SK-N-MC (cell line): ENCODE measurements around the gene DHX32.
"Not testable (repeated sequence)": the region's sequence is repeated elsewhere in the genome, so short reads cannot be mapped to it uniquely, and the experiment has no call there.

ENCODE experiments used
- DNase-seq: peaks from one replicate; pipeline ENCODE4 v3.0.0-alpha.2; 2011; ENCODE audit warnings: low read depth, low spot score
- H3K27ac ChIP-seq: fragments of 200-600 bp; sonication (generic); 2 replicates; pipeline ENCODE4 v1.5.1; 2016; ENCODE audit warnings: mixed run types
- H3K36me3 ChIP-seq: fragments of 200-600 bp; sonication (generic); 2 replicates; pipeline ENCODE4 v1.6.1; 2017; ENCODE audit warnings: antibody characterized with exemption, low read length, mixed read lengths; ENCODE audit not compliant: insufficient read depth
- H3K4me3 ChIP-seq: fragments of 200-600 bp; sonication (generic); 2 replicates; pipeline ENCODE4 v1.5.1; 2016
- H3K9ac ChIP-seq: fragments of 200-600 bp; sonication (generic); 2 replicates; pipeline ENCODE4 v1.8.0; 2017; ENCODE audit warnings: mixed run types, mixed read lengths; ENCODE audit not compliant: insufficient read length
- H3K9me3 ChIP-seq: fragments of 200-600 bp; sonication (generic); 2 replicates; pipeline ENCODE4 v1.6.1; 2017; ENCODE audit warnings: low read depth, mild to moderate bottlenecking, antibody characterized with exemption, low read length, moderate library complexity, mixed read lengths
- EZH2 ChIP-seq: fragments of 200-600 bp; sonication (generic); IDR thresholded peaks from one replicate; pipeline ENCODE4 v1.6.1; 2017; ENCODE audit warnings: antibody characterized with exemption
- FOXP2 ChIP-seq: optimal IDR thresholded peaks from 2 replicates; pipeline ENCODE3; 2011; ENCODE audit warnings: mild to moderate bottlenecking, moderate library complexity; ENCODE audit not compliant: insufficient read depth; ENCODE audit errors: extremely low read length, control extremely low read depth
- POLR2AphosphoS5 ChIP-seq: IDR thresholded peaks from 2 replicates; pipeline ENCODE4 v1.6.1; 2012; ENCODE audit warnings: mild to moderate bottlenecking, low read depth, low read length, borderline replicate concordance

The DHX32 gene

GRCh38 chr10:125895130-125896087, 14.3 kb upstream of the DHX32 start:
- not testable (repeated sequence) for H3K9me3 ChIP-seq, DNase-seq, H3K36me3 ChIP-seq, H3K27ac ChIP-seq
- H3K9ac ChIP-seq, result peak overlapping the region; percentile 62
- H3K4me3 ChIP-seq, result peak overlapping the region; percentile 74

DNA sequence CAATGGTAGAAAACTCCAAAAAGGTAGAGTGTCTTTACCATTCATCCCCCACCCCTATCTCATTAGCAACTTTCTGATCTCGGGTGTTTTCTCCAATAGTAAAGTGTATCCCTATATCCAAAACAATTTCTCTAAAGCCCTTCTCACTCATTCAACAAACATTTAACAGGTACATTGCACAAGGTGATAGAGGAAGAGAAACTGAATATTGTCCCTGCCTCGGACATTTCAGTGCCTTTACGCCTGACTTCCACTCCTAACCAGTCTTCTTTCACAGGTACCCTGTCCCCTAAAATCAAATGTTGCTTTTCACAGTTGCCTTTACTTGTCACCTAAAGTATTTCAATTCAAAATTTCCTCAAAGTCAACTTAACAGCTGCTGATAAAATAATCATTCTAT, 13.1 kb upstream of the DHX32 start:
- H3K27ac ChIP-seq, DNase-seq, H3K9ac ChIP-seq, H3K4me3 ChIP-seq, H3K36me3 ChIP-seq, H3K9me3 ChIP-seq: not testable (repeated sequence)

GRCh38 chr10:125892402-125892801, 11.3 kb upstream of the DHX32 start:
- H3K9me3 ChIP-seq, DNase-seq, H3K4me3 ChIP-seq, H3K27ac ChIP-seq, H3K36me3 ChIP-seq, H3K9ac ChIP-seq: not testable (repeated sequence)

GRCh38 chr10:125889441-125889840, 8.3 kb upstream of the DHX32 start:
- H3K36me3 ChIP-seq, H3K4me3 ChIP-seq, DNase-seq, H3K27ac ChIP-seq, H3K9me3 ChIP-seq, H3K9ac ChIP-seq: not testable (repeated sequence)

- no peak overlapping the region for H3K4me3 ChIP-seq
- H3K36me3 ChIP-seq, result no peaks in the 10 kb centered on the region
- no peak for DNase-seq
- no peaks in the 10 kb centered on the region for H3K9me3 ChIP-seq
- TF ChIP-seq POLR2AphosphoS5 (no peak), EZH2 (no peak), FOXP2 (no peak)
- no peak overlapping the region for H3K9ac ChIP-seq
- H3K27ac ChIP-seq, result no peak overlapping the region
These were observed 5.9 kb upstream of the DHX32 start for GRCh38 chr10:125886914-125887512.

GRCh38 chr10:125883211-125883610, 2.1 kb upstream of the DHX32 start:
- Histone ChIP-seq H3K27ac (no peak overlapping the region), H3K4me3 (no peak overlapping the region)
- no peak for DNase-seq

GRCh38 chr10:125882596-125882995, 1.5 kb upstream of the DHX32 start:
- TF ChIP-seq FOXP2 (no peak), POLR2AphosphoS5 (no peak), EZH2 (no peak)

More at GRCh38 chr10:125883211-125883610, 2.1 kb upstream of the DHX32 start:
- no peaks in the 10 kb centered on the region for H3K9me3 ChIP-seq
- H3K9ac ChIP-seq, result no peak overlapping the region
- no peaks in the 10 kb centered on the region for H3K36me3 ChIP-seq
- TF ChIP-seq FOXP2, result no peak
- TF ChIP-seq POLR2AphosphoS5, result no peak
- no peak for TF ChIP-seq EZH2

DNA sequence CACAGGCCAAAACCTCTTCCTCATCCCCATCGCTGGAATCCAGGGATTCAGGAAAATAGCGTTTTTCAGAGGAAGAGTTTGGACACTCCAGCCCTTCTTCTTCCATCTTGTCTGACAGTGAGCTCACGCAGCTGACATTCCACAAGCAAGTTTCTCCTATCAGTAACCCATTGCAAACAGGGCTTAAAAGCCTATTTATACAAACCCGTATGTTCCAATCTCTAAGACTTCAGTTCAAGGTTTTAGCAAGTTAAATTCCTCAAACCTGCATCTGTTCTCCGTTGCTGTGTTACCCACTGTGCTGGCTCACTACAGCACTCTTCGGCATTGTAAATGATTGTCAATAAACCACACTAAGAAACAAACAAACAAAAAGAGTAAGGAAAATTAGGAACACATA, 373 bp downstream of the DHX32 start:
- H3K9ac ChIP-seq, result no peak overlapping the region
- no peak for DNase-seq
- no peak overlapping the region for H3K27ac ChIP-seq
- TF ChIP-seq EZH2, result no peak
- no peak for TF ChIP-seq POLR2AphosphoS5
- no peak for TF ChIP-seq FOXP2
- no peaks in the 10 kb centered on the region for H3K36me3 ChIP-seq
- no peaks in the 10 kb centered on the region for H3K9me3 ChIP-seq
- no peak overlapping the region for H3K4me3 ChIP-seq

More at GRCh38 chr10:125882596-125882995, 1.5 kb upstream of the DHX32 start:
- no peaks in the 10 kb centered on the region for H3K9me3 ChIP-seq
- no peak overlapping the region for H3K27ac ChIP-seq
- no peak for DNase-seq
- H3K9ac ChIP-seq, result no peak overlapping the region
- no peak overlapping the region for H3K4me3 ChIP-seq
- H3K36me3 ChIP-seq, result no peaks in the 10 kb centered on the region
